Measurements from ENCODE around the gene C1orf232. TPM values are rescaled to one million over a fixed set of nuclear protein-coding genes. Genes with fewer than 3 reads are reported as not detected.

Gene C1orf232
- total and polyA plus RNA-seq, 9 donors = not detected

GRCh38 chr1:26121854-26122773 lies 46.6 kb downstream of the C1orf232 start:
- no peaks in the 10 kb centered on the region for H3K4me1 ChIP-seq (ENCODE audit: insufficient read depth)
- H3K4me3 ChIP-seq = no peak overlapping the region
- no peak overlapping the region for H3K27ac ChIP-seq
- H3K36me3 ChIP-seq = no peaks in the 10 kb centered on the region
- H3K9me3 ChIP-seq = no peaks in the 10 kb centered on the region
- intact Hi-C loops (cut with DNase I) = no loop called here
- no peak for DNase-seq
- H3K27me3 ChIP-seq = no peaks in the 10 kb centered on the region
- no peak for TF ChIP-seq EP300 (IDR thresholded peaks at IDR 0.05)
- WGBS, 3 donors = 66 to 68% (median 66%) methylated on average over 8 of the region's 8 CpGs

GRCh38 chr1:26119892-26120608 lies 48.7 kb downstream of the C1orf232 start:
- TF ChIP-seq CTCF (IDR thresholded peaks at IDR 0.05) (no peak), EP300 (IDR thresholded peaks at IDR 0.05) (no peak), POLR2A (IDR thresholded peaks at IDR 0.05) (no peak)
- no peaks in the 10 kb centered on the region for H3K9me3 ChIP-seq
- 77 to 82% (median 80%) methylated on average over 9 of the region's 9 CpGs for WGBS, 3 donors
- no peaks in the 10 kb centered on the region for H3K36me3 ChIP-seq
- no peak overlapping the region for H3K27ac ChIP-seq
- H3K4me3 ChIP-seq = no peak overlapping the region
- no peak for DNase-seq
- intact Hi-C loops (cut with DNase I) = no loop called here
- H3K27me3 ChIP-seq = no peaks in the 10 kb centered on the region
- H3K4me1 ChIP-seq (ENCODE audit: insufficient read depth) = no peaks in the 10 kb centered on the region

GRCh38 chr1:26114165-26114927 lies 54.4 kb downstream of the C1orf232 start:
- Histone ChIP-seq H3K27ac (no peak overlapping the region), H3K27me3 (no peaks in the 10 kb centered on the region), H3K36me3 (no peaks in the 10 kb centered on the region), H3K4me3 (no peak overlapping the region), H3K4me1 (ENCODE audit: insufficient read depth) (peaks cover 2% of the 10 kb centered on the region), H3K9me3 (no peaks in the 10 kb centered on the region)
- no peak for DNase-seq
- intact Hi-C loops (cut with DNase I) = loop anchor here in 2 of 4 donors (5.0 kb wide), 2 partner anchors 48 to 118 kb away; partner anchors contain the start of gene CEP85 (in 1 of the 2)
- TF ChIP-seq EP300 (IDR thresholded peaks at IDR 0.05) (no peak), POLR2A (IDR thresholded peaks at IDR 0.05) (no peak), CTCF (IDR thresholded peaks at IDR 0.05) (no peak)
- WGBS, 3 donors = 50 to 60% (median 60%) methylated on average over 12 of the region's 12 CpGs

Other genes with a start within 250 kb of the C1orf232 start
- gene PAFAH2, start 170.9 kb downstream of the C1orf232 start, total RNA-seq = 10 to 100 TPM in 1 of 7 donors, 1 to 10 TPM in 6; 4.6 to 10.2 (median 6.1) TPM
- 10 to 100 TPM in 1 of 2 donors, 1 to 10 TPM in 1; 3.4 to 12.1 TPM for gene PAFAH2, start 170.9 kb downstream of the C1orf232 start, polyA plus RNA-seq
- 1 to 10 TPM; 1.7 to 4.5 (median 3.7) TPM for gene EXTL1, start 147.2 kb downstream of the C1orf232 start, total RNA-seq
- 1 to 10 TPM in 1 of 2 donors, under 1 TPM in 1; 0.47 to 1.5 TPM for gene EXTL1, start 147.2 kb downstream of the C1orf232 start, polyA plus RNA-seq
- under 1 TPM in 4 of 7 donors, not detected in 3; 0.11 to 0.80 (median 0.17) TPM for gene SLC30A2, start 122.8 kb downstream of the C1orf232 start, total RNA-seq
- gene SLC30A2, start 122.8 kb downstream of the C1orf232 start, polyA plus RNA-seq = not detected
- 1 to 10 TPM in 1 of 7 donors, under 1 TPM in 1, not detected in 5; 0.12 to 1.6 TPM for gene TRIM63, start 101.3 kb downstream of the C1orf232 start, total RNA-seq
- gene TRIM63, start 101.3 kb downstream of the C1orf232 start, polyA plus RNA-seq = under 1 TPM; 0.06 to 0.27 TPM
- 10 to 100 TPM in 5 of 7 donors, 1 to 10 TPM in 2; 5.7 to 16.5 (median 12.3) TPM for gene PDIK1L, start 57.1 kb downstream of the C1orf232 start, total RNA-seq
- 1 to 10 TPM; 4.5 to 4.6 TPM for gene PDIK1L, start 57.1 kb downstream of the C1orf232 start, polyA plus RNA-seq
- gene FAM110D, start 9.9 kb downstream of the C1orf232 start, total RNA-seq = 1 to 10 TPM in 6 of 7 donors, under 1 TPM in 1; 0.91 to 4.9 (median 2.1) TPM
- gene FAM110D, start 9.9 kb downstream of the C1orf232 start, polyA plus RNA-seq = 1 to 10 TPM; 1.6 to 3.0 TPM
- gene ZNF593, start 945 bp upstream of the C1orf232 start, total RNA-seq = 10 to 100 TPM; 17.8 to 62.5 (median 40.1) TPM
- gene ZNF593, start 945 bp upstream of the C1orf232 start, polyA plus RNA-seq = 10 to 100 TPM in 1 of 2 donors, 1 to 10 TPM in 1; 1.8 to 36.5 TPM
- gene ZNF593OS, start 2.9 kb upstream of the C1orf232 start, total RNA-seq = not detected
- gene ZNF593OS, start 2.9 kb upstream of the C1orf232 start, polyA plus RNA-seq = under 1 TPM in 1 of 2 donors, not detected in 1; 0.54 TPM
- gene CNKSR1, start 8.5 kb upstream of the C1orf232 start, total RNA-seq = 10 to 100 TPM in 1 of 7 donors, 1 to 10 TPM in 6; 2.9 to 16.8 (median 6.3) TPM
- 1 to 10 TPM in 1 of 2 donors, under 1 TPM in 1; 0.73 to 1.7 TPM for gene CNKSR1, start 8.5 kb upstream of the C1orf232 start, polyA plus RNA-seq
- gene CATSPER4, start 21.6 kb upstream of the C1orf232 start, total RNA-seq = not detected
- gene CATSPER4, start 21.6 kb upstream of the C1orf232 start, polyA plus RNA-seq = not detected
- 1 to 10 TPM; 2.3 to 8.4 (median 4.0) TPM for gene CEP85, start 65.2 kb upstream of the C1orf232 start, total RNA-seq
- 1 to 10 TPM; 2.0 to 4.4 TPM for gene CEP85, start 65.2 kb upstream of the C1orf232 start, polyA plus RNA-seq
- 100 to 1,000 TPM in 1 of 7 donors, 10 to 100 TPM in 6; 18.6 to 117 (median 58.3) TPM for gene SH3BGRL3, start 111.1 kb upstream of the C1orf232 start, total RNA-seq
- gene SH3BGRL3, start 111.1 kb upstream of the C1orf232 start, polyA plus RNA-seq = 100 to 1,000 TPM in 1 of 2 donors, 10 to 100 TPM in 1; 57.8 to 242 TPM
- gene UBXN11, start 137.7 kb upstream of the C1orf232 start, total RNA-seq = 10 to 100 TPM; 17.3 to 37.0 (median 28.8) TPM
- 10 to 100 TPM in 1 of 2 donors, 1 to 10 TPM in 1; 3.6 to 25.1 TPM for gene UBXN11, start 137.7 kb upstream of the C1orf232 start, polyA plus RNA-seq
- gene CD52, start 149.0 kb upstream of the C1orf232 start, total RNA-seq = 1 to 10 TPM in 6 of 7 donors, not detected in 1; 1.3 to 6.2 (median 2.9) TPM
- gene CD52, start 149.0 kb upstream of the C1orf232 start, polyA plus RNA-seq = 10 to 100 TPM in 1 of 2 donors, 1 to 10 TPM in 1; 7.1 to 45.5 TPM
- 1 to 10 TPM in 1 of 7 donors, under 1 TPM in 1, not detected in 5; 0.23 to 2.3 TPM for gene CRYBG2, start 185.2 kb upstream of the C1orf232 start, total RNA-seq
- under 1 TPM in 1 of 2 donors, not detected in 1; 0.11 TPM for gene CRYBG2, start 185.2 kb upstream of the C1orf232 start, polyA plus RNA-seq
- under 1 TPM in 3 of 7 donors, not detected in 4; 0.28 to 0.50 (median 0.41) TPM for gene ZNF683, start 203.8 kb upstream of the C1orf232 start, total RNA-seq
- under 1 TPM in 1 of 2 donors, not detected in 1; 0.15 TPM for gene ZNF683, start 203.8 kb upstream of the C1orf232 start, polyA plus RNA-seq
- gene LIN28A, start 241.9 kb upstream of the C1orf232 start, total RNA-seq = 1 to 10 TPM in 1 of 7 donors, not detected in 6; 1.3 TPM
- not detected for gene LIN28A, start 241.9 kb upstream of the C1orf232 start, polyA plus RNA-seq

Measured in ovary (tissue), 9 donors.